Body of pancreas (tissue), 4 donors: ENCODE data around the gene GPR35.

Experiments used
- CTCF ChIP-seq, 7 experiments: fragments of 450-650 bp in 4 of 7; fragments of 200-600 bp in 3 of 7; sonication (generic) in 3 of 7; IDR thresholded peaks; one replicate each; pipeline ENCODE4 v1.5.1; 2016 to 2019; ENCODE audit warnings: antibody characterized with exemption in 7 of 7
- POLR2A ChIP-seq, 3 donors: fragments of 450-650 bp; IDR thresholded peaks; one replicate each; pipeline ENCODE4 v1.6.1; 2016; ENCODE audit warnings: antibody characterized with exemption in 3 of 3, mild to moderate bottlenecking in 2 of 3

GRCh38 chr2:240655931-240656886 lies 30.9 kb downstream of the GPR35 start:
- TF ChIP-seq CTCF (IDR thresholded peaks at IDR 0.05) = no peak
- no peak for TF ChIP-seq POLR2A (IDR thresholded peaks at IDR 0.05)
